ENCODE measurements around the gene ZBED4. TPM values are rescaled to one million over a fixed set of nuclear protein-coding genes. Genes with fewer than 3 reads are reported as not detected.
A peak's percentile ranks its signal among the peaks of the same experiment; 100 is the strongest.

Gene ZBED4, protein sequence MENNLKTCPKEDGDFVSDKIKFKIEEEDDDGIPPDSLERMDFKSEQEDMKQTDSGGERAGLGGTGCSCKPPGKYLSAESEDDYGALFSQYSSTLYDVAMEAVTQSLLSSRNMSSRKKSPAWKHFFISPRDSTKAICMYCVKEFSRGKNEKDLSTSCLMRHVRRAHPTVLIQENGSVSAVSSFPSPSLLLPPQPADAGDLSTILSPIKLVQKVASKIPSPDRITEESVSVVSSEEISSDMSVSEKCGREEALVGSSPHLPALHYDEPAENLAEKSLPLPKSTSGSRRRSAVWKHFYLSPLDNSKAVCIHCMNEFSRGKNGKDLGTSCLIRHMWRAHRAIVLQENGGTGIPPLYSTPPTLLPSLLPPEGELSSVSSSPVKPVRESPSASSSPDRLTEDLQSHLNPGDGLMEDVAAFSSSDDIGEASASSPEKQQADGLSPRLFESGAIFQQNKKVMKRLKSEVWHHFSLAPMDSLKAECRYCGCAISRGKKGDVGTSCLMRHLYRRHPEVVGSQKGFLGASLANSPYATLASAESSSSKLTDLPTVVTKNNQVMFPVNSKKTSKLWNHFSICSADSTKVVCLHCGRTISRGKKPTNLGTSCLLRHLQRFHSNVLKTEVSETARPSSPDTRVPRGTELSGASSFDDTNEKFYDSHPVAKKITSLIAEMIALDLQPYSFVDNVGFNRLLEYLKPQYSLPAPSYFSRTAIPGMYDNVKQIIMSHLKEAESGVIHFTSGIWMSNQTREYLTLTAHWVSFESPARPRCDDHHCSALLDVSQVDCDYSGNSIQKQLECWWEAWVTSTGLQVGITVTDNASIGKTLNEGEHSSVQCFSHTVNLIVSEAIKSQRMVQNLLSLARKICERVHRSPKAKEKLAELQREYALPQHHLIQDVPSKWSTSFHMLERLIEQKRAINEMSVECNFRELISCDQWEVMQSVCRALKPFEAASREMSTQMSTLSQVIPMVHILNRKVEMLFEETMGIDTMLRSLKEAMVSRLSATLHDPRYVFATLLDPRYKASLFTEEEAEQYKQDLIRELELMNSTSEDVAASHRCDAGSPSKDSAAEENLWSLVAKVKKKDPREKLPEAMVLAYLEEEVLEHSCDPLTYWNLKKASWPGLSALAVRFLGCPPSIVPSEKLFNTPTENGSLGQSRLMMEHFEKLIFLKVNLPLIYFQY
- 1 to 10 TPM; 4.1 to 9.3 (median 5.2) TPM for total RNA-seq
- long read RNA-seq, partial matches to known transcripts = 0 of 2 reads
- long read RNA-seq, other reads (novel, unspliced or antisense) = 2 of 2 reads

- peak; percentile 99 for DNase-seq
- Histone ChIP-seq H3K9me3 (no peaks in the 10 kb centered on the region), H3K27me3 (peaks cover 0 to 5% of the 10 kb centered on the region in 2 donors), H3K4me3 (peak within 1 kb of the TSS; percentile 64 to 95 (median 71)), H3K4me1 (peaks cover 0 to 26% (median 12%) of the 10 kb centered on the region in 4 donors), H3K27ac (peak within 1 kb of the TSS; percentile 91 to 97 (median 95)), H3K36me3 (no peaks in the 10 kb centered on the region)
- under 1% methylated on average over 28 of the region's 127 CpGs for WGBS (ENCODE audit: insufficient coverage, low coverage, low lambda C conversion rate, missing lambda C conversion rate)
- TF ChIP-seq, protein P1, sequence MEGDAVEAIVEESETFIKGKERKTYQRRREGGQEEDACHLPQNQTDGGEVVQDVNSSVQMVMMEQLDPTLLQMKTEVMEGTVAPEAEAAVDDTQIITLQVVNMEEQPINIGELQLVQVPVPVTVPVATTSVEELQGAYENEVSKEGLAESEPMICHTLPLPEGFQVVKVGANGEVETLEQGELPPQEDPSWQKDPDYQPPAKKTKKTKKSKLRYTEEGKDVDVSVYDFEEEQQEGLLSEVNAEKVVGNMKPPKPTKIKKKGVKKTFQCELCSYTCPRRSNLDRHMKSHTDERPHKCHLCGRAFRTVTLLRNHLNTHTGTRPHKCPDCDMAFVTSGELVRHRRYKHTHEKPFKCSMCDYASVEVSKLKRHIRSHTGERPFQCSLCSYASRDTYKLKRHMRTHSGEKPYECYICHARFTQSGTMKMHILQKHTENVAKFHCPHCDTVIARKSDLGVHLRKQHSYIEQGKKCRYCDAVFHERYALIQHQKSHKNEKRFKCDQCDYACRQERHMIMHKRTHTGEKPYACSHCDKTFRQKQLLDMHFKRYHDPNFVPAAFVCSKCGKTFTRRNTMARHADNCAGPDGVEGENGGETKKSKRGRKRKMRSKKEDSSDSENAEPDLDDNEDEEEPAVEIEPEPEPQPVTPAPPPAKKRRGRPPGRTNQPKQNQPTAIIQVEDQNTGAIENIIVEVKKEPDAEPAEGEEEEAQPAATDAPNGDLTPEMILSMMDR (IDR thresholded peaks at IDR 0.05) = no peak
- TF ChIP-seq POLR2A (IDR thresholded peaks at IDR 0.05) = peak; percentile 90
- peak; percentile 87 to 95 (median 91) for ATAC-seq
- intact Hi-C loops (cut with DNase I) = no loop called here
These were observed at the start of gene ZBED4 for GRCh38 chr22:49852898-49853894. Gene ZBED4, plus strand, starts transcription at chr22:49853844. Its CDS starts 29,819 bp downstream, at chr22:49883663.

DNA sequence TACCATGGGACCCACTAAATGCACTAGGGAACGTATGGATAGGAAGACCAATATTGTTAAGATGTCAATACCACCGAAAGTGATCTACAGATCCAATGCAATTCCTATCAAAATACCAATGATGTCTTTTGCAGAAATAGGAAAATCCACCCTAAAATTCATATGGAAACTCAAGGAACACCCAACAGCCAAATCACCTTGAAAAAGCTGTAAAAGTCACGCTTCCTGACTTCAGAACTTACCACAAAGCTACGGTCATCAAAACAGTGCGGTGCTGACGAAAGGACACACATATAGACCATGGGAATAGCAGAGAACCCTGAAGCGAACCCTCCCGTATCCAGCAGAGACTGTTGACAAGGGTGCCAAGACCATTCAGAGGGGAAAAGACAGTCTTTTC lies 46.5 kb upstream of the ZBED4 start:
- Histone ChIP-seq H3K27ac (no peak overlapping the region), H3K4me1 (peaks cover 0 to 26% (median 8%) of the 10 kb centered on the region in 4 donors), H3K9me3 (no peaks in the 10 kb centered on the region), H3K27me3 (no peaks in the 10 kb centered on the region), H3K36me3 (peaks cover 0 to 20% (median 6%) of the 10 kb centered on the region in 4 donors), H3K4me3 (no peak overlapping the region)
- intact Hi-C loops (cut with DNase I) = no loop called here
- TF ChIP-seq, protein P1 (IDR thresholded peaks at IDR 0.05) = no peak
- no peak for TF ChIP-seq POLR2A (IDR thresholded peaks at IDR 0.05)
- ATAC-seq = no peak
- WGBS (ENCODE audit: insufficient coverage, low coverage, low lambda C conversion rate, missing lambda C conversion rate) = 88% methylated on average over 7 of the region's 8 CpGs
- DNase-seq = no peak

DNA sequence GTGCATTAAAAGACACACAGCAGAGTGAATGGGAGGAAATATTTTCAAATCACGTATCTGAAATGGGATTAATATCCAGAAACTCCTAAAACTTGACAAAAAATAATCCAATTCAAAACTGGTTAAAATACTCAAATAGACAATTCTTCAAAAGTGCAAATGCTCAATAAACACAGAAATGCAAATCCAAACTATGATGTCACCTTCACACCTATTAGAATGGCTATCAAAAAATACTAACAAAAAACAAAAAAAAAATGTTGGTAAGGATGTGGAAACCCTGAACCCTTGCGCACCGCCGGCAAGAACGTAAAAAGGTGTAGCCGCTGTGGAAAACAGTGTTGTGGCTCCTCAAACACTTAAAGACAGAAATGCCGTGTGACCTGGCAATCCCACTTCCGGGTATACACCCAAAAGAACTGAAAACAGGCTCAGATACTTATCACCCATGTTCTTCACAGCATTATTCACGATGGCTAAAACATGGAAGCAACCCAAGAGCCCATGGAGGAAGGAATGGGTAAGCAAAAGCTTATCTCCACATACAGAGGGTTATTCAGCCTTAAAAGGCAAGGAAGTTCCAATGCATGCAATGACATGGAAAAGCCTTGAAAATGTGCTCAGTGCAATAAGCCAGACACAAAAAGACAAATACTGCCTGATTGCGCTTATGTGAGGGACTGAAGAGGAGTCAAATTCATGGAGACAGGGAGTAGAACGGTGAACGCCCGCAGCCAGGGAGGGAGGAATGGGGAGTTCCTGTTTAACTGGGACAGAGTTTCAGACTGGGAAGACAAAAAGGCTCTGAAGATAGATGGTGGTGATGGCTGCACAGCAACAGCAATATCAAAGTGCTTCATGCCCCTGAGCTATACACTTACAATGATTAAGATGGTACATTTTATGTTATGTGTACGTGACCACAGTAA lies 45.6 kb upstream of the ZBED4 start:
- Histone ChIP-seq H3K9me3 (no peaks in the 10 kb centered on the region), H3K4me1 (peaks cover 0 to 31% (median 11%) of the 10 kb centered on the region in 4 donors), H3K27me3 (no peaks in the 10 kb centered on the region), H3K36me3 (peaks cover 0 to 16% (median 5%) of the 10 kb centered on the region in 4 donors), H3K27ac (no peak overlapping the region), H3K4me3 (no peak overlapping the region)
- 64% methylated on average over 14 of the region's 14 CpGs for WGBS (ENCODE audit: insufficient coverage, low coverage, low lambda C conversion rate, missing lambda C conversion rate)
- TF ChIP-seq POLR2A (IDR thresholded peaks at IDR 0.05) = no peak
- TF ChIP-seq, protein P1 (IDR thresholded peaks at IDR 0.05) = no peak
- ATAC-seq (peak in 1 of 4 donors; percentile 21), DNase-seq (no peak)
- intact Hi-C loops (cut with DNase I) = no loop called here

Data from right lobe of liver (tissue), 6 donors.